OCI-LY3 (cell line): ENCODE data around the gene PAQR9.

Source experiments
- H2AFZ ChIP-seq: fragments of 200-600, 300-600 bp; shearing (Covaris generic); 2 replicates; pipeline ENCODE4 v1.6.0; 2014; ENCODE audit warnings: antibody characterized with exemption, low read depth, low read length
- H3K27ac ChIP-seq: fragments of 200-600, 300-600 bp; sonication (generic); 2 replicates; pipeline ENCODE4 v1.5.1; 2014; ENCODE audit warnings: mild to moderate bottlenecking, low read length, moderate library complexity, mixed read lengths
- H3K27me3 ChIP-seq: fragments of 200-600, 300-600 bp; sonication (generic); 2 replicates; pipeline ENCODE4 v1.6.1; 2014; ENCODE audit warnings: low read depth, low read length, mixed read lengths
- H3K36me3 ChIP-seq: fragments of 200-600, 300-600 bp; sonication (generic); replicated peaks from 2 replicates; pipeline ENCODE3; 2014; ENCODE audit warnings: low read depth, low read length, mixed read lengths
- H3K4me1 ChIP-seq: fragments of 300-600, 200-600 bp; sonication (generic); 2 replicates; pipeline ENCODE4 v1.6.1; 2014; ENCODE audit warnings: low read length, mixed read lengths
- H3K4me2 ChIP-seq: fragments of 200-600, 300-600 bp; sonication (generic); 2 replicates; pipeline ENCODE4 v1.6.1; 2014; ENCODE audit warnings: low read length, mixed read lengths
- H3K4me3 ChIP-seq: fragments of 300-600, 200-600 bp; sonication (generic); 2 replicates; pipeline ENCODE4 v1.5.1; 2014; ENCODE audit warnings: antibody characterized with exemption, mild to moderate bottlenecking, low read length, moderate library complexity
- H3K79me2 ChIP-seq: fragments of 300-600, 200-600 bp; shearing (Covaris generic); 2 replicates; pipeline ENCODE4 v1.6.1; 2014; ENCODE audit warnings: mild to moderate bottlenecking, low read length, mixed read lengths
- H3K9ac ChIP-seq: fragments of 300-600, 200-600 bp; shearing (Covaris generic); 2 replicates; pipeline ENCODE4 v1.6.0; 2014; ENCODE audit warnings: mild to moderate bottlenecking, low read length, moderate library complexity
- H3K9me3 ChIP-seq: fragments of 200-600, 300-600 bp; shearing (Covaris generic); 2 replicates; pipeline ENCODE4 v1.6.1; 2014; ENCODE audit warnings: low read length, mixed read lengths; ENCODE audit not compliant: insufficient read depth
- H4K20me1 ChIP-seq: fragments of 200-600, 300-600 bp; sonication (generic); 2 replicates; pipeline ENCODE4 v1.6.1; 2016; ENCODE audit warnings: low read length, mixed read lengths; ENCODE audit not compliant: insufficient read depth
- CTCF ChIP-seq: fragments of 200-600, 300-600 bp; sonication (generic); IDR thresholded peaks from 2 replicates; pipeline ENCODE4 v1.5.1; 2014; ENCODE audit warnings: antibody characterized with exemption, low read length, low read depth
- EZH2phosphoT487 ChIP-seq: fragments of 200-600 bp; shearing (Covaris generic); IDR thresholded peaks from 2 replicates; pipeline ENCODE4 v1.6.1; 2018; ENCODE audit warnings: antibody characterized with exemption, mixed run types, low read depth

Gene PAQR9

GRCh38 chr3:142958707-142959106 lies 4.8 kb downstream of the PAQR9 start:
- no peak overlapping the region for H3K9ac ChIP-seq
- H2AFZ ChIP-seq: no peak overlapping the region
- H3K4me1 ChIP-seq: no peaks in the 10 kb centered on the region
- TF ChIP-seq CTCF (no peak), EZH2phosphoT487 (no peak)
- no peaks in the 10 kb centered on the region for H3K79me2 ChIP-seq
- H4K20me1 ChIP-seq: no peaks in the 10 kb centered on the region
- peaks cover 35% of the 10 kb centered on the region for H3K27me3 ChIP-seq
- H3K36me3 ChIP-seq: no peaks in the 10 kb centered on the region
- no peaks in the 10 kb centered on the region for H3K9me3 ChIP-seq
- no peak overlapping the region for H3K4me2 ChIP-seq
- H3K27ac ChIP-seq: no peak overlapping the region
- H3K4me3 ChIP-seq: no peak overlapping the region

GRCh38 chr3:142953443-142953842 lies 10.0 kb downstream of the PAQR9 start:
- Histone ChIP-seq H3K4me2 (no peak overlapping the region), H2AFZ (no peak overlapping the region), H3K9ac (no peak overlapping the region), H3K27ac (no peak overlapping the region), H3K79me2 (no peaks in the 10 kb centered on the region), H3K4me3 (no peak overlapping the region), H3K27me3 (peaks cover 13% of the 10 kb centered on the region), H3K9me3 (no peaks in the 10 kb centered on the region), H3K4me1 (no peaks in the 10 kb centered on the region), H3K36me3 (no peaks in the 10 kb centered on the region), H4K20me1 (no peaks in the 10 kb centered on the region)
- TF ChIP-seq EZH2phosphoT487: no peak
- no peak for TF ChIP-seq CTCF

GRCh38 chr3:142952272-142953193 lies 10.9 kb downstream of the PAQR9 start:
- TF ChIP-seq CTCF (no peak), EZH2phosphoT487 (no peak)
- Histone ChIP-seq H3K79me2 (no peaks in the 10 kb centered on the region), H3K27me3 (peaks cover 5% of the 10 kb centered on the region; the same call in 1 of the 2 replicates), H3K9me3 (no peaks in the 10 kb centered on the region), H3K4me3 (no peak overlapping the region), H3K4me2 (no peak overlapping the region), H4K20me1 (no peaks in the 10 kb centered on the region), H3K9ac (no peak overlapping the region), H2AFZ (no peak overlapping the region), H3K27ac (no peak overlapping the region), H3K4me1 (no peaks in the 10 kb centered on the region), H3K36me3 (no peaks in the 10 kb centered on the region)

GRCh38 chr3:142951794-142952193 lies 11.7 kb downstream of the PAQR9 start:
- Histone ChIP-seq H3K4me2 (no peak overlapping the region), H4K20me1 (no peaks in the 10 kb centered on the region), H3K27me3 (no peaks in the 10 kb centered on the region), H3K27ac (no peak overlapping the region), H3K4me1 (no peaks in the 10 kb centered on the region), H3K4me3 (no peak overlapping the region), H3K9ac (no peak overlapping the region), H2AFZ (no peak overlapping the region), H3K79me2 (no peaks in the 10 kb centered on the region), H3K9me3 (no peaks in the 10 kb centered on the region), H3K36me3 (no peaks in the 10 kb centered on the region)
- TF ChIP-seq EZH2phosphoT487 (no peak), CTCF (no peak)
